Heart right ventricle (tissue), 16 donors: ENCODE results near the gene DNAJC4. TPM values are rescaled to one million over a fixed set of nuclear protein-coding genes. Genes with fewer than 3 reads are reported as not detected.

Experiments used
- ATAC-seq, 8 donors: fragments of 200-7000 bp; cut with Tn5 transposase; one replicate each; pipeline ENCODE4 v1.9.1; 2020; ENCODE audit warnings: mild to moderate bottlenecking in 8 of 8, moderate library complexity in 8 of 8, moderate number of reproducible peaks in 1 of 8
- DNase-seq, 2 donors: peaks; one replicate each; pipeline ENCODE4 v3.0.0-alpha.2; 2020
- H3K27ac ChIP-seq, 10 donors: fragments of 200-600 bp; sonication (generic) in 2 of 10; one replicate each; pipeline versions ENCODE4 v1.5.0 to v1.8.0; 2020 to 2022; ENCODE audit warnings: mild to moderate bottlenecking in 3 of 10
- H3K27me3 ChIP-seq, 7 donors: fragments of 200-600 bp; one replicate each; pipeline ENCODE4 v1.8.0; 2021 to 2022; ENCODE audit warnings: mild to moderate bottlenecking in 2 of 7
- H3K36me3 ChIP-seq, 9 donors: fragments of 200-600 bp; sonication (generic) in 1 of 9; one replicate each; pipeline versions ENCODE4 v1.5.0 to v1.8.0; 2020 to 2022; ENCODE audit warnings: mild to moderate bottlenecking in 2 of 9
- H3K4me1 ChIP-seq, 9 donors: fragments of 200-600 bp; sonication (generic) in 1 of 9; one replicate each; pipeline versions ENCODE4 v1.5.0 to v1.8.0; 2020 to 2022; ENCODE audit warnings: mild to moderate bottlenecking in 4 of 9
- H3K4me3 ChIP-seq, 10 donors: fragments of 200-600 bp; sonication (generic) in 2 of 10; one replicate each; pipeline versions ENCODE4 v1.5.0 to v1.8.0; 2020 to 2022; ENCODE audit warnings: mild to moderate bottlenecking in 7 of 10, moderate library complexity in 2 of 10
- H3K9me3 ChIP-seq, 11 donors: fragments of 200-600 bp in 10 of 11; sonication (generic) in 2 of 11; one replicate each; pipeline versions ENCODE4 v1.5.0 to v1.8.0; 2013 to 2022; ENCODE audit warnings: mild to moderate bottlenecking in 2 of 11, control low read depth in 1 of 11, moderate library complexity in 1 of 11
- WGBS, 2 donors: extraction: QIAGEN DNeasy Blood & Tissue Kit; methylation state at CpG; one replicate each; pipeline ENCODE4 v1.1.7; 2013; ENCODE audit warnings: inconsistent platforms in 1 of 2; 5-methylcytosine and 5-hydroxymethylcytosine counted together
- intact Hi-C, 10 donors: fragments of 100-400 bp; cut with DNase I; formaldehyde crosslinking; loops; one replicate each; pipeline versions ENCODE4 v1.11.1 to v1.14.2; 2022
- polyA plus RNA-seq, 2 donors: library from polyadenylated mRNA; stranded (reverse); fragments of 200-250 nt; gene quantifications; one replicate each; pipeline ENCODE4 v1.2.3, GENCODE V29; 2013
- total RNA-seq, 10 donors: library from RNA; stranded (reverse); fragmentation: NEBNext Ultra II Directional in 3 of 10; extraction: Animal tissue kit (Norgen Biotek cat#: 25700) in 3 of 10; gene quantifications; one replicate each; pipeline versions ENCODE4 v1.2.1 to v1.2.4, GENCODE V29; 2021 to 2023
- TF ChIP-seq, protein P1 (sequence below), 9 donors: fragments of 200-600 bp; sonication (generic) in 2 of 9; IDR thresholded peaks; one replicate each; pipeline versions ENCODE4 v1.5.0 to v1.8.0; 2021 to 2022; ENCODE audit warnings: antibody characterized with exemption in 9 of 9, mild to moderate bottlenecking in 5 of 9, moderate library complexity in 1 of 9
- donor health status: Arrhythmogenic right ventricular cardiomyopathy.
- donor health status: ischemic (EF 13 %, LVEDD 7.1; RV severe dilation, severe dysfunction).
- donor health status: healthy with polysubstance abuse.
- donor health status: DM: no; HTN: yes; CAD: no.
- donor health status: DM: no; HTN: no; CAD: no.
- donor health status: ischemic (EF 25% LVEDD 6.9; RV normal size, moderate dysfunction).
- donor health status: ischemic (EF 25% LVEDD 5.7; RV mildly dilated, moderate dysfunction).
- donor health status: healthy.
- donor health status: DM: yes; HTN: yes; CAD: no.
- donor health status: Ischemic cardiomyopathy.
- donor health status: ischemic (EF 35%, LVEDD 5.7; RV mildly dilated, moderate dysfunction).
- donor health status: nonischemic (EF 11% LVEDD 7.7; RV severe dilation, severe dysfunction).
- donor health status: DM: yes; HTN: yes; CAD: no.
- donor health status: PGD.
- donor health status: ischemic (EF 29% LVEDD 5.4; RV normal size, mild dysfunction).
- donor health status: nonischemic (EF 23%, LVEDD 6.1; RV moderate dilation, normal function).

The DNAJC4 gene
- total and polyA plus RNA-seq, 12 donors, result 46.6 to 173 (median 52.0) TPM

DNA sequence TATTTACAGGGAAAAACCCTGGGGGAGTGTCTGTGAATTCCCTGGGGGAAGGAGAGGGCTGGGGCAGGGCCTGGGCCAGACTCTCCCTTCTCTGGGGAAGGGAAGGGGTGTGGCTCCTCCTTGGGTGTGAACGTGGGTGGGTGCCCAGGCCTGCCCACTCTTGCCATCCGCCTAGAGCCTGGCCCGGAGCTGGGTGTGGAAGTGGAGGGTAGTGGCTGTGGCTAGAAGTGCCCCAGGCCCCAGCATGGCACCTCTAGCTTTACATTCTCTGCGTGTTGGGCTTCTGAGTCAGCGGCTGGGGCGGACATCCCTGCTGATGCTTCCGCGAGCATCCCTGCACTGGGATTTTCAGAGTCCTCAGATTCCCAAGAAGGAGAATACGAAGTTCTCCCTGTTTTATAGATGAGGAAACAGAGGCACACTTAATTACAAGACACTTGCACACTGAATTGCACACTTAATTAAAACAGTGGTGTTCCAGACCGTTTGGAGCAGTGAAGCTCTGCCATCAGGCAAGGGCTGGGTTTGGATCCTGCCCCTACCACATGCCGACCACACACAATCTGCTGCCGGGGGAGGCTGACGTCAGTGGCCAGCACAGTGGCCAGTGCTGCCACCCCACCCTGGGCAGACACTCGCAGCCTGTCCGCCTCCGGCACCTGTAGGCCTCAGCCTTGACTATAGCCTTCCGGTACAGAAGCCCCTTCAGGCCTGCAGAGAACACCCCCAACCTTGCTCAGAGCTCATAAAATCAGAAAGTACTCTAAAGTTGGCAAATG, 46.5 kb downstream of the DNAJC4 start:
- DNase-seq, result no peak
- intact Hi-C loops, result no loop called here
- H3K36me3 ChIP-seq, result peaks cover 0 to 60% (median 4%) of the 10 kb centered on the region in 9 donors

DNA sequence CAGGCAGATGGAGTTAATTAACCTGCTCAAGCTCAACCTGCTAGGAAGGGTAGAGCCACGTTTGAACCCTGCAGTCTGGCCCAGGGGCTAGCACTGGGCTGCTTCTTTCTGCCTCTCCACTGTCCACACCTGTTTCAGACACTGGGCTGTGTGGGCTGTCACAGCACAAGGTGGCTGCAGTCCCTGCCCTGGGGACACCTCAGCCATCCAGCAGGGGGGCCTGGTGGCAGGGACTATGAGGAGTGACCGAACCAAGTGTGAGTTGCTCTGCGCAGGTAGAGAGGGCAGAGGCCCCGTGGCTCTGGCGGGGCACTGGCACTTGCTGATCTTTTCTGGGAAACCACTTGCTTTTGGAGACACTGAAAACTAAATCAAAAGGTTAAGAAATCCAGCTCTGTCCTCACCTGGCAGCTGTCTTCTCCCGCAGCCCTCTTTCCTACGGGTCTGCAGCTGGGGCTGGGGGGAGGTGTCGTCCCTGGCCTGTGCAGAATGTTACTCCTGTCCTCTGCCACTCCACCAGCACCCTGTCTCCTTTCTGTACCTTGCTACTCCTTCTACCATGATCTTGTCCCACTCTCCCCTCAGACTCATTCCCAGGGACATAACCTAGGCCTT, 48.3 kb downstream of the DNAJC4 start:
- Histone ChIP-seq H3K27ac (no peak overlapping the region), H3K36me3 (peaks cover 0 to 78% (median 4%) of the 10 kb centered on the region in 9 donors), H3K4me1 (peaks cover under 1 to 36% (median 15%) of the 10 kb centered on the region in 9 donors), H3K9me3 (no peaks in the 10 kb centered on the region), H3K4me3 (no peak overlapping the region), H3K27me3 (no peaks in the 10 kb centered on the region)
- no peak for ATAC-seq
- 85 to 89% methylated on average over 8 of the region's 8 CpGs for WGBS, 2 donors
- DNase-seq, result no peak
- TF ChIP-seq, protein P1, sequence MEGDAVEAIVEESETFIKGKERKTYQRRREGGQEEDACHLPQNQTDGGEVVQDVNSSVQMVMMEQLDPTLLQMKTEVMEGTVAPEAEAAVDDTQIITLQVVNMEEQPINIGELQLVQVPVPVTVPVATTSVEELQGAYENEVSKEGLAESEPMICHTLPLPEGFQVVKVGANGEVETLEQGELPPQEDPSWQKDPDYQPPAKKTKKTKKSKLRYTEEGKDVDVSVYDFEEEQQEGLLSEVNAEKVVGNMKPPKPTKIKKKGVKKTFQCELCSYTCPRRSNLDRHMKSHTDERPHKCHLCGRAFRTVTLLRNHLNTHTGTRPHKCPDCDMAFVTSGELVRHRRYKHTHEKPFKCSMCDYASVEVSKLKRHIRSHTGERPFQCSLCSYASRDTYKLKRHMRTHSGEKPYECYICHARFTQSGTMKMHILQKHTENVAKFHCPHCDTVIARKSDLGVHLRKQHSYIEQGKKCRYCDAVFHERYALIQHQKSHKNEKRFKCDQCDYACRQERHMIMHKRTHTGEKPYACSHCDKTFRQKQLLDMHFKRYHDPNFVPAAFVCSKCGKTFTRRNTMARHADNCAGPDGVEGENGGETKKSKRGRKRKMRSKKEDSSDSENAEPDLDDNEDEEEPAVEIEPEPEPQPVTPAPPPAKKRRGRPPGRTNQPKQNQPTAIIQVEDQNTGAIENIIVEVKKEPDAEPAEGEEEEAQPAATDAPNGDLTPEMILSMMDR (IDR thresholded peaks at IDR 0.05), result no peak
- intact Hi-C loops, result no loop called here

More for the DNA sequence above, 46.5 kb downstream of the DNAJC4 start:
- H3K27ac ChIP-seq, result no peak overlapping the region
- no peak overlapping the region for H3K4me3 ChIP-seq
- TF ChIP-seq, protein P1 (IDR thresholded peaks at IDR 0.05), result no peak
- peaks cover 0 to 34% (median 13%) of the 10 kb centered on the region in 9 donors for H3K4me1 ChIP-seq
- H3K9me3 ChIP-seq, result no peaks in the 10 kb centered on the region
- ATAC-seq, result no peak
- no peaks in the 10 kb centered on the region for H3K27me3 ChIP-seq
- WGBS, 2 donors, result 82 to 85% methylated on average over 17 of the region's 17 CpGs

DNA sequence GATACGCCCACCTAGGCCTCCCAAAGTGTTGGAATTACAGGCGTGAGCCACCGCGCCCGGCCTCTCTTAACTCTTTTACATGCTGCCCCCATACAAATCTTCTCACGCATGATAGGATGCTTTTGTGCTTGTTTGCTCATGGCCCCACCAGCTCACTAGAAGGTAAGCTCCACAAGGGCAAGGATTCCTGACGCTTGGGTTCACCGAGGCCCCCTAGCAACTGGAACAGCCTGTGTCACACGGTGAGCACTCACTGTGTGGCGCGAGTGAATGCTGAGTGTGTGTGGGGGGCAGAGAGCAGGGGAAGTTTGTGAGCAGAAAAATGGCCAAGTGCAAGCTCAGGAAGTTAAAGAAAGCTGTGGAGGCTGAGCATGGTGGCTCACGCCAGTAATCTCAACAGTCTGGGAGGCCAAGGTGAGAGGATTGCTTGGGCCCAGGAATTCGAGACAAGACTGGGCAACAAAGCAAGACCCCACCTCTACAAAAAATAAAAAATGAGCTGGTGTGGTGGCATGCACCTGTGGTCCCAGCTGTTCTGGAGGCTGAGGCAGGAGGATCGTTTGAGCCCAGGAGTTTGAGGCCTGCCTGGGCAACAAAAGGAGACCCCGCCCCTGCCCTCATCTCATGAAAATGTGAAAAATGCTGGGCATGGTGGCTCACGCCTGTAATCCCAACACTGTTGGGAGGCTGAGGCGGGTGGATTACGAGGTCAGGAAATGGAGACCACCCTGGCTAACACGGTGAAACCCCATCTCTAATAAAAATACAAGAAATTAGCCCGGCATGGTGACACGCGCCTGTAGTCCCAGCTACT, 51.8 kb downstream of the DNAJC4 start:
- H3K27ac ChIP-seq, result peak overlapping the region in 7 of 10 donors; percentile 12 to 61 (median 48)
- no peak overlapping the region for H3K4me3 ChIP-seq
- ATAC-seq (no peak), DNase-seq (no peak)
- intact Hi-C loops, result no loop called here
- TF ChIP-seq, protein P1 (IDR thresholded peaks at IDR 0.05), result no peak
- 96 to 97% methylated on average over 22 of the region's 22 CpGs for WGBS, 2 donors
- no peaks in the 10 kb centered on the region for H3K9me3 ChIP-seq
- peaks cover 0 to 56% (median 0%) of the 10 kb centered on the region in 9 donors for H3K36me3 ChIP-seq
- peaks cover 14 to 49% (median 31%) of the 10 kb centered on the region in 9 donors for H3K4me1 ChIP-seq
- no peaks in the 10 kb centered on the region for H3K27me3 ChIP-seq

DNA sequence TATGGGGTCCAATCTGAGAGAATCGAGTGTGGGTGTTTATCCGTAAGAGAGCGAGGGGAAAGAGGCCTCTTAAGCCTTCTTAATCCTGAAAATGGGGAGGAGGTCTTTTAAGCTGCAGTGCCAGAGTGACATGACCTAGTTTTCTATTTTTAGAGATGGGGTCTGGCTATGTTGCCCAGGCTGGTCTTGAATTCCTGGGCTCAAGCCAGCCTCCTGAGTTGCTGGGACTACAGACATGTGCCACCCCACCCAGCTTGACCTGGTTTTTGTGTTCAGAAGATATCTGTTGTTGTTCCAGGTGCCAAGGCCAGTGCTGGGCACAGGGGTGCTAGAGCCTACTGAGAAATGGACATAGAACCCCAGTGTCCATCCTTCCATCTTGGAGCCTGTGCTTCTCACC, 52.7 kb downstream of the DNAJC4 start:
- ATAC-seq (no peak), DNase-seq (no peak)
- Histone ChIP-seq H3K9me3 (no peaks in the 10 kb centered on the region), H3K36me3 (peaks cover 0 to 47% (median 0%) of the 10 kb centered on the region in 9 donors), H3K27me3 (no peaks in the 10 kb centered on the region), H3K4me3 (peak overlapping the region in 4 of 10 donors; percentile 65 to 90 (median 75)), H3K27ac (peak overlapping the region in 5 of 10 donors; percentile 90 to 99 (median 98)), H3K4me1 (peaks cover 14 to 49% (median 31%) of the 10 kb centered on the region in 9 donors)
- WGBS, 2 donors, result 95 to 96% methylated on average over 3 of the region's 3 CpGs
- intact Hi-C loops, result no loop called here
- TF ChIP-seq, protein P1 (IDR thresholded peaks at IDR 0.05), result no peak
